Kidney epithelial cell (primary cell): ENCODE measurements around the gene MUC22. TPM values are rescaled to one million over a fixed set of nuclear protein-coding genes. Genes with fewer than 3 reads are reported as not detected.
"Not testable (repeated sequence)": the region's sequence is repeated elsewhere in the genome, so short reads cannot be mapped to it uniquely, and the experiment has no call there.

Source experiments
- DNase-seq: peaks from one replicate; pipeline ENCODE4 v3.0.0-alpha.2; 2010; ENCODE audit warnings: low read depth
- H3K27me3 ChIP-seq: 2 replicates; pipeline ENCODE4 v1.6.0; 2011; ENCODE audit warnings: low read length; ENCODE audit not compliant: control insufficient read depth, insufficient read depth
- H3K36me3 ChIP-seq: 2 replicates; pipeline ENCODE4 v1.5.1; 2011; ENCODE audit warnings: low read length; ENCODE audit not compliant: control insufficient read depth, insufficient read depth
- H3K4me3 ChIP-seq: 2 replicates; pipeline ENCODE4 v1.5.1; 2011; ENCODE audit warnings: low read depth, mild to moderate bottlenecking, control low read depth, low read length
- CTCF ChIP-seq: IDR thresholded peaks from 2 replicates; pipeline ENCODE4 v1.5.1; 2011; ENCODE audit warnings: mild to moderate bottlenecking, moderate library complexity, low read length, control low read depth, inconsistent platforms; ENCODE audit not compliant: insufficient read depth, poor library complexity, severe bottlenecking
- total RNA-seq: library from RNA; depleted of rRNA; stranded (reverse); fragments of >200 nt; gene quantifications from 2 replicates; pipeline ENCODE4 v1.2.3, GENCODE V29; 2015

MUC22 gene
- total RNA-seq, 1 donor from 2014 or later, result not detected

GRCh38 chr6:30988209-30988825 is 22.0 kb upstream of the MUC22 start:
- no peak for DNase-seq
- H3K36me3 ChIP-seq, result no peaks in the 10 kb centered on the region
- no peaks in the 10 kb centered on the region for H3K27me3 ChIP-seq
- no peak overlapping the region for H3K4me3 ChIP-seq
- no peak for TF ChIP-seq CTCF

GRCh38 chr6:30990422-30991086 is 19.7 kb upstream of the MUC22 start:
- Histone ChIP-seq H3K36me3 (no peaks in the 10 kb centered on the region), H3K4me3 (no peak overlapping the region), H3K27me3 (no peaks in the 10 kb centered on the region)
- DNase-seq, result no peak
- no peak for TF ChIP-seq CTCF

GRCh38 chr6:30991891-30992290 is 18.4 kb upstream of the MUC22 start:
- Histone ChIP-seq H3K36me3 (no peaks in the 10 kb centered on the region), H3K27me3 (no peaks in the 10 kb centered on the region), H3K4me3 (no peak overlapping the region)
- no peak for DNase-seq
- no peak for TF ChIP-seq CTCF

GRCh38 chr6:30997301-30997700 is 13.0 kb upstream of the MUC22 start:
- Histone ChIP-seq H3K27me3 (no peaks in the 10 kb centered on the region), H3K36me3 (no peaks in the 10 kb centered on the region), H3K4me3 (no peak overlapping the region)
- no peak for TF ChIP-seq CTCF
- DNase-seq, result no peak

GRCh38 chr6:30998785-30999184 is 11.5 kb upstream of the MUC22 start:
- no peaks in the 10 kb centered on the region for H3K36me3 ChIP-seq
- no peak for DNase-seq
- TF ChIP-seq CTCF, result no peak
- no peaks in the 10 kb centered on the region for H3K27me3 ChIP-seq
- H3K4me3 ChIP-seq, result no peak overlapping the region

DNA sequence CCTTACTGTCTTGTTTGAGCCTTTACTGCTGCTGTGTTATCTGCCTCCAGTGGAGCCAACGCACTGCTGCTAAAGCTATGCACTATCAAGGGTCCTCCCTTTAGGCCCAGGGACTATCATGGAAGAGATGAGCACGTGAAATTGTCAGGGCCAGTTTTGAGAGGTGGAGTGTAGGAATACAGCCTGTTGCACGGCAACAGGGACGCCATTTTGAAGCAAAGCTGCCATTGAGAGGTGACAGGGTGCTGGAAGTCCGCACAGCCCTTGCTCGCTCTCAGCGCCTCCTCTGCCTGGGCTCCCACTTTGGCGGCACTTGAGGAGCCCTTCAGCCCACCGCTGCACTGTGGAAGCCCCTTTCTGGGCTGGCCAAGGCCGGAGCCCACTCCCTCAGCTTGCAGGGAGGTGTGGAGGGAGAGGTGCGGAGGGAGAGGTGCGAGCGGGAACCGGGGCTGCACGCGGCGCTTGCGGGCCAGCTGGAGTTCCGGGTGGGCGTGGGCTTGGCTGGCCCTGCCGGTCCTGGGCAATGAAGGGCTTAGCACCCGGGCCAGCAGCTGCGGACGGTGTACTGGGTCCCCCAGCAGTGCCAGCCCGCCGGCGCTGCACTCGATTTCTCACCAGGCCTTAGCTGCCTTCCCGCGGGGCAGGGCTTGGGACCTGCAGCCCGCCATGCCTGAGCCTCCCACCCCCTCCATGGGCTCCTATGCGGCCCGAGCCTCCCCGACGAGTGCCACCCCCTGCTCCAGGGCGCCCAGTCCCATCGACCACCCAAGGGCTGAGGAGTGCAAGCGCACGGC is 10.0 kb upstream of the MUC22 start:
- DNase-seq, H3K36me3 ChIP-seq, H3K4me3 ChIP-seq, H3K27me3 ChIP-seq: not testable (repeated sequence)
